Stimulated activated CD4-positive, alpha-beta T cell treated with anti-CD3 and anti-CD28 coated beads, Interleukin-2, amount 100 ng/mL, for 48 hours (primary cell): Measurements from ENCODE around the gene GCGR.

ENCODE experiments used
- DNase-seq, 2 donors: peaks; one replicate each; pipeline ENCODE4 v3.0.0-alpha.2; 2020

The GCGR gene

DNA sequence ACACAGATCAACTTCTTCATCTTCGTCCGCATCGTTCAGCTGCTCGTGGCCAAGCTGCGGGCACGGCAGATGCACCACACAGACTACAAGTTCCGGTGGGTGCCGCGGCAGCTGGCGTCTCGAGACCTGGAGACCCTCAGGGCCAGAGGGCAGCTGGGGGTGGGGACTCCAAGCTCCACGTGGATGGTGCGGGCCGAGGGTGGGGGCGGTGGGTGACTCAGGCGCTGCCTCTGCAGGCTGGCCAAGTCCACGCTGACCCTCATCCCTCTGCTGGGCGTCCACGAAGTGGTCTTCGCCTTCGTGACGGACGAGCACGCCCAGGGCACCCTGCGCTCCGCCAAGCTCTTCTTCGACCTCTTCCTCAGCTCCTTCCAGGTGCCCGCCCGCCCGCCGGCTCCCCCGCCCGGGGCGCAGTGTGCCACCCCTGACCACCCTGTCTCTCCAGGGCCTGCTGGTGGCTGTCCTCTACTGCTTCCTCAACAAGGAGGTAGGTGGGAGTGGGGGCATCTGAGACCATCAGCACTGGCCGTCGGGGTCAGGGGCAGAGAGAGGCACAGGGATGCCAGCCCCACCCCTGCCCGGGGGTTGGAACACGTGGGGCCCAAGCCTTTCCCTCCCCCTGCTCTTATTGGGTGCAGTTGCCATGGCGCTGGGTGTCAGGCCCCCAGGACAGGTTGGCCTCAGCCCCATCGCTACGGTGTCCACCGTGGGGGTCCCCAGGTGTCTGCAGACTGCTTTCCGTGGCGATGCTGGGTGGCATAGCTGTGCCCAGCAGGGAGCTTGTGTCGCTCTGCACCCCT, 8.8 kb downstream of the GCGR start:
- DNase-seq = no peak

DNA sequence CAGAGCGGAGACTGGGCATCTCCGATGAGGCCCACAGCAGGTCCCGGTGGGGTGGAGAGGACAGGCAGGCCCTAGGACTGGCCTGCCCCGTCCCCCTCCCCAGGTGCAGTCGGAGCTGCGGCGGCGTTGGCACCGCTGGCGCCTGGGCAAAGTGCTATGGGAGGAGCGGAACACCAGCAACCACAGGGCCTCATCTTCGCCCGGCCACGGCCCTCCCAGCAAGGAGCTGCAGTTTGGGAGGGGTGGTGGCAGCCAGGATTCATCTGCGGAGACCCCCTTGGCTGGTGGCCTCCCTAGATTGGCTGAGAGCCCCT, 9.4 kb downstream of the GCGR start:
- no peak for DNase-seq

DNA sequence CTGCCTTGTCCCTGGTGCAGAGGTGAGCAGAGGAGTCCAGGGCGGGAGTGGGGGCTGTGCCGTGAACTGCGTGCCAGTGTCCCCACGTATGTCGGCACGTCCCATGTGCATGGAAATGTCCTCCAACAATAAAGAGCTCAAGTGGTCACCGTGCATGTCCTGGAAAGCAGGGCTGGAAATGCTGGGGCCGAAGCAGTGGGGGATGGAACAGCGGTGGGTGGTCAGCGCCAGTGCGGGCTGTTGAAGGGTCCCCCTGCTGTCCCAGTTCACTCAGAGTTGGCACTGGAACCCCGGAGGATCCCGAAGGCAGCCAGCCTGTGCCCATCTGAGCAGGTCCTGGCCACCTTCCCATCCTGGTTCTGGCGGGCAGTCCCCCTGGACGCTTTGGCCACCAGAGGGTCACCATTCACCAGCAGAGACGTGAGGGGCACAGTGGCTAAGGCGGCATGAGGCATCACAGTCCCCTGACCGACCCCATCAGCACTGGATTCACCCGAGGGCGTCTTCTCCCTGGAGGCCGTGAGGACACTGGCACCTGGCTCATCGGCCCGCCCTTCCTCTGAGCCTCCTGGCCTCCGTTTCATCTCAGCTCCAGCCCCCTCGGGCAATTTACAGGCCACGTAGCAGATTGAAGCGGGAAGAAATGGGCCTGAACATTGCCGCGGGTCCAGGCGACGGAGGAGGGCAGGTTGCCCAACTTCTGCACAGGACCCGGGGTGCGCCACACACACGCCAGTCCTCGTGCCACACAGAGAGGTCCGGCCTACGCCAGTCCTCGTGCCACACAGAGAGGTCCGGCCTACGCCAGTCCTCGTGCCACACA, 10.1 kb downstream of the GCGR start:
- no peak for DNase-seq

DNA sequence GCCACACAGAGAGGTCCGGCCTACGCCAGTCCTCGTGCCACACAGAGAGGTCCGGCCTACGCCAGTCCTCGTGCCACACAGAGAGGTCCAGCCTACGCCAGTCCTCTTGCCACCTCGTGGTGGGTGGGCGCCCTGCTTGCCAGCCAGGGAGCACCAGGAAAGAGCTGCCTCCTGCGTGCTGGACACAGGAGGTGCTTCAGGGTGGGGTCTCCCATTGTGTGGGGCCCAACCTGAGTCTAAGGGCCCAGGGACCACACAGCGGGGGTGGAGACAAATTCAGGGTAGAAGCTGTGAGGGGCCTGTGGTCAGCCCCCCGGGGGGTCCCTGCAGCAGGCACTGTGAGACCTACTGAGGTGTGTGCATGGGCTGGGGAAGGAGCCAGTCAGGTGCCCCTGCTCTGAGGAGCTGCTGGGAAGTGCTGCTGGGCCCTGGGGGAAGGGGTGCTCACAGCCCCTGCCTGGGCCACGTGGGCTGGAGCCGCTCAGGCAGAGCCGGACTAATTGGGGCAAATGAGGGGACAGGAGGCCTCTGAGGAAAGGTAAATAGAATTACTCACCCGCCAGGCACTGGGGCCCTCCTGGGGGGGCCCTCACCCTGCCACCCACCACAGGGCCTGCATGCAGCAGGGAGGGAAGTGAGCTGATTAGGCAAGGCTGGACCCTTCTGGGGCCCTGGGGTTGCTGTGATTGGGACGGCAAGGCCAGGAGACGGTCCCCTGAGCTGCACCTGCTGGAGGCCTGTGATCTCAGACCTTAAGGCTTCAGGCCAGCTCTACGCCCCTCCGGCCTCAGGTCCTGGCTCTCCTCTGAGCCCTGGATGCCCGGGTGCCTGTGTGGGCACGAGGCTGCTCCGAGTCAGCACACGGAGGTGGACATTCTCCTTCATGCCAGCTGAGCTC, 11.0 kb downstream of the GCGR start:
- no peak for DNase-seq

DNA sequence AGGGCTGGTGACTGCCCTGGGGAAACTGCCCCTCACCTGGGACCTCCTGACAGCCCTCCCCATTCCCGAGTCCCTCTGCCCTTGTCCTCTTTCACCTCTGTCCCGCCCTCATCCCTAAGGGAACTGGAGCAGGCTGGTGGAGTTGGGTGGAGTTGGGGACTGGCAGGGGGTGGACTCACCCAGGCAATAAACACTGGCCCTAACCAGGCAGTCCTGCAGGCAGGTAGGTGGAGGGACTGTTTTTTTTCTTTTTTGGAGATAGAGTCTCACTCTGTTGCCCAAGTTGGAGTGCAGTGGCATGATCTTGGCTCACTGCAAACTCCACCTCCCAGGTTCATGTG, 11.7 kb downstream of the GCGR start:
- DNase-seq = no peak

DNA sequence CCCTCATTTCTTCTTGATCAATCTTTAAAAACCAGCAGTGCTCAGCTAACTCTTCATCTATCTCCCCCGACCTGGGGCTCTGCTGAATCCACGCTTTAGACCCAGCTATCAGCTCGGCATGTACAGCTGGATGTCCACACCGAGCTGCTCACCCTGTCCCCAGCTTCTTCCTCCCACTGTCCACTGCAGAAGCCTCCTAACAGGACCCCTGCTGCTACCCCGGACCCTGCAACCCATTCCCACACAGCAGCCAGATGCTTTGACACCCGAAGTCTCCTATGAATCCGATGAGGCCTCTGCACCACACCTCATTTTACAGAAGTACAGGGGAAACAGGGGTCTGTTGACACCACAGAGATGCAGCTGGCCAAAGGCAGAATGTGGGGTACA, 13.8 kb downstream of the GCGR start:
- DNase-seq = no peak

DNA sequence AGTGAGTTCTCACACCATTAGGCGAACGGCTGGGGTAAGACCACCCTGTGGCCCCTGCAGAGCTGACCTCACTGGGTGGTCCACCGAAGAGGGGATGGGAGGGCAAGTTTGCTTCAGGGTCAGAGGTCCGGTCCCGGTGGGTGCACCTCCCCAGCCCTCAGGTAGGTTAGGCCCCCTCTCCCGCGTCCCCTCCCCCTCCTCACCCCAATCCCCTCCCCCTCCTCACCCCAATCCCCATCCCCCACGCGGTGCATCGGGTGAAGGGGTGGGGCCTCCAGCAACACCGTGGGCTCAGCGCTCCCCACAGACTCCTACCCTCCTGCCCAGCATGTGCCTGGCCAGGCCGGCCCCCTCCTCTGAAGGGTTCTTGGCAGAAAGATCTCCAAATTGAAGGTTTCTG, 15.8 kb downstream of the GCGR start:
- DNase-seq = no peak

DNA sequence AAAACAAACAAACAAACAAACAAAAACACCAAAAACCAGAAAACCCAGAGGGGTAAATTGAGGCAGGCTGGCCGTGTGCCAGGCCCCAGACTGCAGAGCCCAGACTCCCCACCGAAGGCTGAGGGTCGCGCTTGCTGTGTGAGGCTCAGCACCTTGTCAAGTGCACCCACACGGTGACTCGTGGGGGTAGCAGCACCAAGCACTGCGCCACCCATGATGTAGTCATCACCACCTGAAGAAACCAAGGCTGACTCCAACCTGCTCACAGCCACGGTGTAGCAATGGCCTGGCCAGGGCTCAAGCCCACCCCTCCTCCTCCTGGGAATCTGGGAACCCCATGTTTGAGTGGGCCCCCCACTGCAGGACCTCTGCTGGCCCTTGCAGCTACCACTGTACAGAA, 17.2 kb downstream of the GCGR start:
- no peak for DNase-seq

DNA sequence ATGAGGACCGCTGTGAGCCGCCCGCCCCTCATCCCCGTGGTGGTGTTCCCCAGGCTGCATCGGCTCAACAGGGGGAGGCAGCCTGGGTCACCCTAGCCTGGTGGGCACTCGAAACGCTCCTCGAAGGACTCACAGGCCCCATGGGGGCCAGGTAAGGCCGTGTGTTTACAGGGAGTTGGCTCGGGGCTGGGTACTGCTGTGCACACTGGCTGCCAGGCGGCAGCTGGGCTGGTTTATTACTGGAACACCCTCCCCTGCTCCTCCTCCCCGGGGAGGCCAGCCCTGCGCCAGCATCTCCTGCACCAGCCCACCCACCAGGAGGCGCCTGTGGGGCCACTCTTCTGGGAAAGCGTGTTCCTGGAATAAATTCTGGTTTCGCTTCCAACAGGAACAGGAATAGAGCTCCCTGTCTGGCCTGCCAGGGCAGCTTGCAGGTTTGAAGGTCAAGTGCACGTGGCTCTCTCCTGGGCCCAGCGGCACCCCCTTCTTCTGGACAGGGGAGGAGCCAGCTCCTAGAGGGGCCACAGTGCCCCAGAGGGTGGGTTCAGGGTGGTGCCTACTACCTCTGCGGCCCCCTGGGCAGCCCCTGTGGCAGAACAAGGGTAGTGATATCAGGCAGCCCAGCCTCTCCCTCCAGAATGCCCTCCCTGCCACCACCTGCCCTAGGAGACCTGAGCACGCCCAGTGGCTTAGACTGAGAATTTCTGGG, 17.8 kb downstream of the GCGR start:
- DNase-seq = peak in 1 of 2 donors; percentile 22

DNA sequence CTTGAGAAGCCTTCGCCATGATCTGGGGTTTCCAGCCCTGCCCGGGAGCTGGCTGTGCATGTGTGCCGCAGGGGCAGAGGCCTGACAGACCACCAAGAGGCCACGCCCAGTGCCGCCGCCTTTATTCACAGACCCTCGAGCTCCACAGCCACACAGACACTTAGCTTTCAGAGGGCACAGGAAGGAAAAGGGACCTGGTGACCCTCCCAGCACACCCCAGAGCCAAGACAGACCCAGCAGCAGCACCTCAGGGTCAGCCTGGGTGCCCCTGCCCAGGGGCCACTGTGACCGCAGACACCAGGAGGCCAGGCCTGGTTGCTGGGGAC, 18.3 kb downstream of the GCGR start:
- DNase-seq = no peak

DNA sequence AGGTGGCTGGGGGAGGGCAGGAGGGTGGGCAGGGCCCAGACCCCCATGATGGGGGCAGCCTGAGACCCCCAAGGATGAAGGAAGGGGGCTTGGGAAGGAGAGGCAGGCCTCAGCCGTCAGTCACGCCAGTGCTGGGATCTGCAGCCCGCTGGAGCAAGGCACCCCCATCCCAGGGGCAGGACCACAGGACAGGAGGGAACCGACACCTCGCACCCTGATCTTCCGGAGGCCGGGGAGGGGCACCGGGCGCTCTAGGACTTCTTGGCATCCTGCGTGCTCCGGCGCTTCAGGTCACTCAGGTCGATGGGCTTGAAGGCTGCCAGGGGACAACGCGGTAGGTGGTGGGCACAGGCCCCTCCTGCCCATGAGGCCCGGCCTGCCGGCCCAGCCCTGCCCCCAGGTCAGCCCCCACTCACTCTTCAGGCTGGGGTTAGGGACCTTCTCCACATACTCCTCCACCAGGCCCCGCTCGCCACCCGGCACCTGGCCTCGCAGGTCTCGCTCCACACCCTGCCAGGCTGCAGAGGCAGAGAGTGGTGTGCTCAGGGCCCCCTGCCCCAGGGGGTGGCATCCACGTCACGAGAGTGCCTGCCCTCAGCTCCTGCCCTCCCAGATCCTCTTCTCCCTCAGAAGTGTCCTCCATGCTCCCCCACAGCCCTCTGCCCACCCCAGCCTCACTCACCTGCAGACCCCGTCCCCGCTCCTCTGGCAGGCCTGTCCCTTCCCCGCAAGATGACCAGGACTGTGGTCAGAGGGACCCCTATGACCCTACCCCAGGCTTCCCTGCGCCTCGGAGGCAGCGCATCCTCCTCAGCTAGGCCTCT, 19.3 kb downstream of the GCGR start:
- DNase-seq = no peak

DNA sequence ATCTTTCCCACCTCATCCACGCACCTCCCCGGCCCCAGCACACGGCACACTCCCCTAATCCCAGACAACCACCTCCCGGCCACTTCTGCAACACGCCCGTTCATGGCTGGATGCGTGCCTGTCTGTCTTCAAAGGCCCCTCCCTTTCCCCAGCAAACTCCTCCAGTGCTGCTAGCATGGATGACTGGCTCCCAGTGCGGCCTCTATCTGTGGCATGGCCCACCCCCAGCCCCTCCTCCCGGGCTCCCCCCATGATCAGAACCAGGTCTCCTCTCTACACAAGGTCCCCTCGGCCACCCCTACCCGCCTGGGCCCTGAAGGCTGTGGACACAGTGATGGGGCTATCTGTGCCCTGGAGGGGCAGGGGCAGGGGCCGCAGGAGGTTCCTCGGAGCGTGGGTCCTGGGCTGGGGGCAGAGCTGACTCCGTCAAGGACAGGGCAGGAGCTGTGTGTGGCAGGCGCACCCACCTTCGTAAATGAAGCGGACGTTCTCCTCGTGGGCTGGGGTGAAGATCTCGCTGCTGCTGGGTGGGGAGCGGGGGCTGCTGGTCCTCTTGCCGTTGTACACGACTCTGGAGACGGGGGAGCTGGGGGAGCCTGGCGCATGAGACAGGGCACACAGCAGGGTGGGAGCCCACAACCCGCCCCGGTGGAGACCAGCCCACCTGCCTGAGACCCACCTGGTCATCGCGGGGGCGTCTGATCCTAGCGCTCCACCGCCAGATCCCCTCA, 20.0 kb downstream of the GCGR start:
- DNase-seq = no peak

DNA sequence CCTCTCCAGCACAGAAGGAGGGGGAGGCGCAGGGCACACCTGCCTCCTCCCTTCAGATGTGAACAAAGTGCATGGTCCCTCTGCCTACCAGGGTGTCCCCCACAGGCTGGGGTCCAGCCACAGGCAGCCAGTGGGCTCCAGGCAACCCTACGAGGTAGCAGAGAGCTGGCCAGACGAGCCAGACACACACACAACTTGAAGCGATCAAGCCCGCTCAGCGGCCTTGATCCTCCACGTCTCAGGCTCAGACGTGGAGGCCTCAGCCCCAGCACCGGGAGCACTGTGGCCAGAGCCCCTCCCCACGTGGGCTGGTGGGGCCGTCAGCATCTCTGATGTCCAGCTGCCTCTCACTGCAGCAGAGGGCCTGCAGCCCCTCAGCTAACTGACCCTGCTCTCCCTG, 20.6 kb downstream of the GCGR start:
- no peak for DNase-seq

DNA sequence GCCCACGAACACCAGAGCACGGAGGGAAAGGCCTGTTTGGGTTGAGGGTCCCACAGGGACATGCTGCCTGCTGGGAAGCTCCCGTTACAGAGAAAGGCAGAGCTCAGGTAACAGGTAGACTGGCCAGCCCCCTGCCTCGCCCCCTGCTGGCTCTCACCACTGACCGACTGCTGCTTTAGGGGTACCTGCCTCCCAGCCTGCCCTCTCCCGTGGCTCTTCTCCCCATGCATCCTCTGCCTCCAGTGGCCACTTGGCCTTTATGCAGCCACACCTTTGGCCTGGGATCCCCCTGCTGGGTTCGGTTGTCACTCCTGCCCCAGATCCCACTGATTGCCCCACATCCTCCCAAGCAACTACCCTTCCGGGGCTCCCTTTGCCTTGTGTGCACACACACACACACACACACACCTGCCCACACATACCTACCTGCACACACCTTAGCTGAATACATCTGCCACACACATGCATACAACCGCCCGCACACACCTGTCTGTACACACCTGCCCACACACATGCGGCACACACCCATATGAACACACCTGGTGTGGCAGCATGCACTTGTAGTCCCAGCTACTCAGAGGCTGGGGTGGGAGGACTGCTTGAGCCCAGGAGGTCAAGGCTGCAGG, 22.0 kb downstream of the GCGR start:
- DNase-seq = no peak

DNA sequence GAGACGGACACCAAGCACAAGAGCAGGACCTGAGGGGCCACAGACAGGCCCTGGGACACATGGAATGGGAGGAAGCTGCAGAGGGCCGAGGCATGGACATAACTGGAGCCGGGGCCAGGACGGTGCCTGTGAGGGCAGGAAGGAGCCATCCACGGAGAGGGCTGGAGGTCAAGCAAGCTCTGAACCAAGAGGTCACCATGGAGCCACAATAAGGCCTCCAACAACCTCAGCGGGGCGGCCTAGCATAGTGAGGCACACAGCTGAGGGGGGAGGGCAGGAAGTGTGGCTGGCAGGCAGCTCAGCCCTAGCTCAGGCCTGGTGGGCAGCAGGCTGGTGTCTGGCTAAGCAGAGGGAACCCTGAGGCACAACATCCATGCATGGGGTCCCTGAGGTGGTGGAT, 24.7 kb downstream of the GCGR start:
- DNase-seq = no peak

DNA sequence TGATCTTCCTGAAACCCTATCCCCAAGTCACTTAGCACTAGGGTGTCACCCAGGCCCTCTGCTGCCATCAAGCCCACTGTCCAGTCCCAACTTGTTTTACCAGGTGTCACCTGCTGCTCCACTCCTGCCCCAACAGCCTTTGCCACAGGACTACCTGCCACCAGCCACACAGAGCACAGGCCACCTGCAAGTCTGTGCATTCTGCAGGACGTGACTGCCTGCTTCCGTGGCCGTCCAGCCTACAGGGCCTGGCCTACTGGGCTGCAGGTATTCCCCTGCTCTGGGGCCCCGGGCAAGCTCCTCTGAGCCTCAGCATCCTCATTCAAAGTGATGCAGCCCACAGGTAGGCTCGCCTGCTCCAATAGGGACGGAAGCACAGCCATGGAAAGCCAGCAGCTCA, 25.9 kb downstream of the GCGR start:
- DNase-seq = no peak

DNA sequence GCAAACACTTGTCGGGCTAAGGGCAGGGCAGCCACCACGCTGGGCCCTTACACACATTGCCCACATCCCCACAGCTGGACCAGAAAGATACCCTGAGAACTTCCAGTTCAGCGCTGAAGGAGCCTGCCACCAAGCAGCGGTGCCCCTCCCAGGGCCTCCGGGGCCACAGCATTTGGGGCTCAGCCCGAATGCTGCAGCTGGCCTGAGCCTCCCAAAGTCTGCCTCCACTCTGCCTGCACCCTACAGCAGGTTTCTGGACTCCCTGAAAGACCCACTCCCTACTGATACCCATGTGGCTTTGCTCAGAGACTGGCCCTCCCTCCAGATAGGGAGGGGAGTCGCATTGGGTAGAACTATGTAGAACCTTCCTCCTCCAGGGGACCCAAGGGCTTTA, 27.6 kb downstream of the GCGR start:
- peak; percentile 6 to 12 for DNase-seq

DNA sequence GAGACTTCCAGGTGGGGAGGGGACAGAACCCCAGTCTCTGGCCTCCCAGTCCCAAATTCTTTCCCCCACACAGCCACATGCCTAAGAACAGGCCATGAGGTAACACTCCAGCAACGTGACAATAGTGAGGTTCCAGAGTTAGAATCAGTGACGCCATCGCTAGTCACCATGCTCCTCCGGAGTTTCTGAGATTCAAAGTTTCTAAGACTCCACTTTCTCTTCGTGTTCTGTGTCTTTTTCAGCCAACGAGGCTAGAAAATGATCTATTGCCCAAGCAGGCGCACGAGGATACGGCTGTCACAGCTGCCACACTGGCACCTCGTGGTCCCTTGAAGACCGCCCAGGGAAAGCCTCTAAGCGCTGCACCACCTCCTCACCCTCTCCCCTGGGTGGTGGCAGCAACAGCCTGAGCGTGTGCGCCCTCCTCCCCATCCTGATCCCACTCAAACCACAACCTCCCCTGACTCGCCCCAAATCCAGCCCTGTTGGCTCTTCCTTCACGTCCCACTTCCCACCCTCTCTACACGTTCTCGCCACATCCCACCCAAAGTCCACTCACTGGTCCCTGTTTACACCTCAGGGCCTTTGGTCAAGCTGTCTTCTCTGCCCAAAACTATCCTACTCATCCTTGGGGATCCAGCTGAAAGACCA, 28.1 kb downstream of the GCGR start:
- peak; percentile 33 to 35 for DNase-seq

DNA sequence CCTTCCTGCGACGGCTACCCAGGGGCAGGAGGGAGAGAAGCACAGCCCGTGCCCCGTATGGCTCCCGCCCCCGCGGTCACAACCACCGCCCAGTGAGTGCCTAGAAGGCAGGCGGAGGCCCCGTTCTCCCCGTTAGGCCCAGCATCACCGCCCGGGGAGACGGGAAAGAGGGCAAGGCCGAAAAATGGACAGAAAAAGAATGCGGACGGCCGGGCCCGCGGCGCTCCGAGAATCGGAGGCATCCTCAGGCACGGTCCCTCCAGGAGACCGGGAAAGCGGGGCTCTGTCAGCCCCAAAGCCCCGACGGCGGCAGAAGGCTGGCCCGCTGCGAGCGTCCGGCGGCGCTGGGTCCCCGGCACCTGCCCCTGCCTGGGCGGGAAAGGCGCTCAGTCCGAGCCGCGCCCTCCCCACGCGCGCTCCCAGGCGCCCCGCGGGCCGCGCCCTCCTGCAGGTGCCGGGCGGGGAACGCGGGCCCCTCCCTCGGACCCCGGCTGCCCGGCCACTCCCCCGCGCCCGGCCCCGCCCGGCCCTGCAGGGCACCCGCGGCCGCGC, 28.7 kb downstream of the GCGR start:
- peak; percentile 38 to 48 for DNase-seq
